GM19452 (cell line): ENCODE measurements around the gene LSMEM2.

Experiments
- ATAC-seq: cut with Tn5 transposase; IDR thresholded peaks from one replicate; pipeline ENCODE4 v1.9.1; 2021; ENCODE audit not compliant: unreplicated experiment

Gene LSMEM2

DNA sequence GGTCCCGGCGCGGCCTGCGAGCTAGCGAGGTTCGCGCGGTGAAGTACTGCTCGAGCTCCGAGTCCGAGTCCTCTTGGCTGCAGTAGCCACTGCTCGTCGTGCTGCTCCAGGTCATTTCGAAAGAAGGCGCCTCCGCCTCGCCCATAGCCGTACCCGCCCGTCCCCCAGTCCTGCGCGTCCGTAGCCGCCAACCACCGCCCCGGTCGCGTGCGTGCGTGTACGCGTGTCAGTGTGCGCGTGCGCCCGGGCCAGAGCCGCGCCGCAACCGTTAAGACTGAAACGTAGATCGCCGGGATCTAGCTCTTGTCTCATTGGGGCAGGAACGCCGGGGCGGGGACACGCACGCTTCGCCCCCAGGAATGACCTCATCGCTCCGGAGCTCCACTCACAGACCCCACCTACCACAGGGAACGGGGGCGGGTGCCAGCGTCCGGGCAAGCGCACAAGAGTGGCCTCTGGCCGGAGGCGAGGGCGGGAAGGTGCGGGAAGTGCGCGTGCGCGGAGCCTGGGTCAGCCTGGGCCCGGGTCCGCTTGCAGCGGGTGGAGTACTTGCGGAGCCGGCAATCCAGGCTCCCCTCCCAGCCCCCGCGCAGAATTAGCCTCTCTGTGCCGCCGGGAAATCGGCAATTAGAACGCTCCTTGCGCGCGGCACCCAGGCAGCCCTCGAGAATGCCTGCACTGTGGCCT is 58.4 kb downstream of the LSMEM2 start:
- ATAC-seq = peak; percentile 68
